Measurements from ENCODE around the gene CSNK2B. TPM values are rescaled to one million over a fixed set of nuclear protein-coding genes. Genes with fewer than 3 reads are reported as not detected.
A peak's percentile ranks its signal among the peaks of the same experiment; 100 is the strongest.

The CSNK2B gene
- total and polyA plus RNA-seq, 9 of the 15 experiments (the other 6 are each of a cell fraction or from before 2014, with no cell fraction given): 120 to 1,126 (median 529) TPM

DNA sequence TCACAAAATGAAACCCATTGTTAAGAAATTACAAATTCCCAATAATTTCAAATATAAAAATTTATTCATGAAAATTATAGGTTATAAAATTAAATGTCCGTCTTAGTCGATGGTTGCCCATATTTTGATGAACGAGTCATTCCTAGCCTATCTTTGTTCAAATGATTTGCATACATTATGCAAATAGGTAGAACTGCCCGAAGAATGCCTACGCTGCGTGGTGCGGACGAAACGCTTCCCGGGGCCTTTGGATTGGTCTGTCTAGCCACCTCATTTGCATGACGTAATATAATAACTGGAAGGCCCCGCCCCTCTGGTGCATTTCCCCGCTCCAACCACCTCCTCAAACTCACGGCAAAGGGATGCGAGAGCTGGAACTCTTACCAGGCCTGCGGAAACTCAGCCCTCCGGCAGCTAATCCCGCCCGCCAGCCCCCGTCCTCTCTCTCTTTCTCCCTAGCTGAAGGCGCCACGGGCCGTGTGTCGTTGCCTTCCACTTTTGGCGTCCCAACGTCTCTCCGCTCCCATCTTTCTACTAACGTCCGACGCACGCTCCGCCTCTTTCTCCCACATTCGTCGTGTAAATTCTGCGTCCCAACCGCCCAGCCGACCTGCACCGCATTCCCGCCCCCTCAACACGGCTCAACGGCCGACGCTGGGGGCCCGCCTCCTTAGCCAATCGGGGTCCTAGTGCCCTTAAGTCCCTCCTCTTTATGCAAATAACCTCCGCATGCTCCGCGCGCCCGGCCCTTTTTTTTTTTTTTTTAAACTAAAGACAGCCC lies 45.9 kb upstream of the CSNK2B start (continued):
- TF ChIP-seq, protein P1, sequence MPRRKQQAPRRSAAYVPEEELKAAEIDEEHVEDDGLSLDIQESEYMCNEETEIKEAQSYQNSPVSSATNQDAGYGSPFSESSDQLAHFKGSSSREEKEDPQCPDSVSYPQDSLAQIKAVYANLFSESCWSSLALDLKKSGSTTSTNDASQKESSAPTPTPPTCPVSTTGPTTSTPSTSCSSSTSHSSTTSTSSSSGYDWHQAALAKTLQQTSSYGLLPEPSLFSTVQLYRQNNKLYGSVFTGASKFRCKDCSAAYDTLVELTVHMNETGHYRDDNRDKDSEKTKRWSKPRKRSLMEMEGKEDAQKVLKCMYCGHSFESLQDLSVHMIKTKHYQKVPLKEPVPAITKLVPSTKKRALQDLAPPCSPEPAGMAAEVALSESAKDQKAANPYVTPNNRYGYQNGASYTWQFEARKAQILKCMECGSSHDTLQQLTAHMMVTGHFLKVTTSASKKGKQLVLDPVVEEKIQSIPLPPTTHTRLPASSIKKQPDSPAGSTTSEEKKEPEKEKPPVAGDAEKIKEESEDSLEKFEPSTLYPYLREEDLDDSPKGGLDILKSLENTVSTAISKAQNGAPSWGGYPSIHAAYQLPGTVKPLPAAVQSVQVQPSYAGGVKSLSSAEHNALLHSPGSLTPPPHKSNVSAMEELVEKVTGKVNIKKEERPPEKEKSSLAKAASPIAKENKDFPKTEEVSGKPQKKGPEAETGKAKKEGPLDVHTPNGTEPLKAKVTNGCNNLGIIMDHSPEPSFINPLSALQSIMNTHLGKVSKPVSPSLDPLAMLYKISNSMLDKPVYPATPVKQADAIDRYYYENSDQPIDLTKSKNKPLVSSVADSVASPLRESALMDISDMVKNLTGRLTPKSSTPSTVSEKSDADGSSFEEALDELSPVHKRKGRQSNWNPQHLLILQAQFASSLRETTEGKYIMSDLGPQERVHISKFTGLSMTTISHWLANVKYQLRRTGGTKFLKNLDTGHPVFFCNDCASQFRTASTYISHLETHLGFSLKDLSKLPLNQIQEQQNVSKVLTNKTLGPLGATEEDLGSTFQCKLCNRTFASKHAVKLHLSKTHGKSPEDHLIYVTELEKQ (CRISPR knock-in tag; IDR thresholded peaks at IDR 0.05): no peak
- TF ChIP-seq ERF (CRISPR knock-in tag; IDR thresholded peaks at IDR 0.05): peak; percentile 96
- TF ChIP-seq HNRNPLL (IDR thresholded peaks at IDR 0.05; ENCODE audit: low read depth, low read length, poor library complexity, severe bottlenecking): peak; percentile 98
- no peak for TF ChIP-seq THRAP3 (IDR thresholded peaks at IDR 0.05; ENCODE audit: borderline replicate concordance)
- TF ChIP-seq CREBBP (IDR thresholded peaks at IDR 0.05; ENCODE audit: low read depth, low read length): no peak
- TF ChIP-seq, protein P2, sequence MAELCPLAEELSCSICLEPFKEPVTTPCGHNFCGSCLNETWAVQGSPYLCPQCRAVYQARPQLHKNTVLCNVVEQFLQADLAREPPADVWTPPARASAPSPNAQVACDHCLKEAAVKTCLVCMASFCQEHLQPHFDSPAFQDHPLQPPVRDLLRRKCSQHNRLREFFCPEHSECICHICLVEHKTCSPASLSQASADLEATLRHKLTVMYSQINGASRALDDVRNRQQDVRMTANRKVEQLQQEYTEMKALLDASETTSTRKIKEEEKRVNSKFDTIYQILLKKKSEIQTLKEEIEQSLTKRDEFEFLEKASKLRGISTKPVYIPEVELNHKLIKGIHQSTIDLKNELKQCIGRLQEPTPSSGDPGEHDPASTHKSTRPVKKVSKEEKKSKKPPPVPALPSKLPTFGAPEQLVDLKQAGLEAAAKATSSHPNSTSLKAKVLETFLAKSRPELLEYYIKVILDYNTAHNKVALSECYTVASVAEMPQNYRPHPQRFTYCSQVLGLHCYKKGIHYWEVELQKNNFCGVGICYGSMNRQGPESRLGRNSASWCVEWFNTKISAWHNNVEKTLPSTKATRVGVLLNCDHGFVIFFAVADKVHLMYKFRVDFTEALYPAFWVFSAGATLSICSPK (IDR thresholded peaks at IDR 0.05; ENCODE audit: borderline replicate concordance): no peak
- TF ChIP-seq FOS (IDR thresholded peaks at IDR 0.05; ENCODE audit: extremely low read depth, insufficient read length): peak; percentile 61
- TF ChIP-seq, protein P3, sequence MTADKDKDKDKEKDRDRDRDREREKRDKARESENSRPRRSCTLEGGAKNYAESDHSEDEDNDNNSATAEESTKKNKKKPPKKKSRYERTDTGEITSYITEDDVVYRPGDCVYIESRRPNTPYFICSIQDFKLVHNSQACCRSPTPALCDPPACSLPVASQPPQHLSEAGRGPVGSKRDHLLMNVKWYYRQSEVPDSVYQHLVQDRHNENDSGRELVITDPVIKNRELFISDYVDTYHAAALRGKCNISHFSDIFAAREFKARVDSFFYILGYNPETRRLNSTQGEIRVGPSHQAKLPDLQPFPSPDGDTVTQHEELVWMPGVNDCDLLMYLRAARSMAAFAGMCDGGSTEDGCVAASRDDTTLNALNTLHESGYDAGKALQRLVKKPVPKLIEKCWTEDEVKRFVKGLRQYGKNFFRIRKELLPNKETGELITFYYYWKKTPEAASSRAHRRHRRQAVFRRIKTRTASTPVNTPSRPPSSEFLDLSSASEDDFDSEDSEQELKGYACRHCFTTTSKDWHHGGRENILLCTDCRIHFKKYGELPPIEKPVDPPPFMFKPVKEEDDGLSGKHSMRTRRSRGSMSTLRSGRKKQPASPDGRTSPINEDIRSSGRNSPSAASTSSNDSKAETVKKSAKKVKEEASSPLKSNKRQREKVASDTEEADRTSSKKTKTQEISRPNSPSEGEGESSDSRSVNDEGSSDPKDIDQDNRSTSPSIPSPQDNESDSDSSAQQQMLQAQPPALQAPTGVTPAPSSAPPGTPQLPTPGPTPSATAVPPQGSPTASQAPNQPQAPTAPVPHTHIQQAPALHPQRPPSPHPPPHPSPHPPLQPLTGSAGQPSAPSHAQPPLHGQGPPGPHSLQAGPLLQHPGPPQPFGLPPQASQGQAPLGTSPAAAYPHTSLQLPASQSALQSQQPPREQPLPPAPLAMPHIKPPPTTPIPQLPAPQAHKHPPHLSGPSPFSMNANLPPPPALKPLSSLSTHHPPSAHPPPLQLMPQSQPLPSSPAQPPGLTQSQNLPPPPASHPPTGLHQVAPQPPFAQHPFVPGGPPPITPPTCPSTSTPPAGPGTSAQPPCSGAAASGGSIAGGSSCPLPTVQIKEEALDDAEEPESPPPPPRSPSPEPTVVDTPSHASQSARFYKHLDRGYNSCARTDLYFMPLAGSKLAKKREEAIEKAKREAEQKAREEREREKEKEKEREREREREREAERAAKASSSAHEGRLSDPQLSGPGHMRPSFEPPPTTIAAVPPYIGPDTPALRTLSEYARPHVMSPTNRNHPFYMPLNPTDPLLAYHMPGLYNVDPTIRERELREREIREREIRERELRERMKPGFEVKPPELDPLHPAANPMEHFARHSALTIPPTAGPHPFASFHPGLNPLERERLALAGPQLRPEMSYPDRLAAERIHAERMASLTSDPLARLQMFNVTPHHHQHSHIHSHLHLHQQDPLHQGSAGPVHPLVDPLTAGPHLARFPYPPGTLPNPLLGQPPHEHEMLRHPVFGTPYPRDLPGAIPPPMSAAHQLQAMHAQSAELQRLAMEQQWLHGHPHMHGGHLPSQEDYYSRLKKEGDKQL (CRISPR knock-in tag; IDR thresholded peaks at IDR 0.05; ENCODE audit: borderline replicate concordance): no peak
- TF ChIP-seq CSDE1 (IDR thresholded peaks at IDR 0.05): peak in 1 of 2 experiments; percentile 74; a peak in 2 of 4 replicates
- peak; percentile 91 for TF ChIP-seq TAF7 (tag; IDR thresholded peaks at IDR 0.05)
- no peak for TF ChIP-seq TCF3 (CRISPR knock-in tag; IDR thresholded peaks at IDR 0.05)
- TF ChIP-seq ZNF444 (CRISPR knock-in tag; IDR thresholded peaks at IDR 0.05): no peak
- no peak for TF ChIP-seq KAT8 (IDR thresholded peaks at IDR 0.05; ENCODE audit: low read depth)
- TF ChIP-seq ZNF212 (CRISPR knock-in tag; IDR thresholded peaks at IDR 0.05): peak; percentile 79; the same call in 1 of the 2 replicates
- peak; percentile 39; the same call in 1 of the 2 replicates for TF ChIP-seq ESRRA (IDR thresholded peaks at IDR 0.05; ENCODE audit: borderline replicate concordance, low read depth)
- TF ChIP-seq SMARCA5 (IDR thresholded peaks at IDR 0.05): no peak
- TF ChIP-seq KLF13 (tag; IDR thresholded peaks at IDR 0.05; ENCODE audit: borderline replicate concordance, low read depth): peak; percentile 87
